HFFc6 (cell line): ENCODE results near the gene C3orf33. TPM values are rescaled to one million over a fixed set of nuclear protein-coding genes. Genes with fewer than 3 reads are reported as not detected.
"Not testable (repeated sequence)": the region's sequence is repeated elsewhere in the genome, so short reads cannot be mapped to it uniquely, and the experiment has no call there.

ENCODE experiments used
- DNase-seq: peaks from one replicate; pipeline ENCODE4 v3.0.0-alpha.2; 2018
- H3K27ac Mint-ChIP-seq: 2 replicates; pipeline ENCODE4 v1.8.0; 2020; ENCODE audit warnings: mild to moderate bottlenecking, mixed read lengths
- H3K27me3 Mint-ChIP-seq: 2 replicates; pipeline ENCODE4 v1.8.0; 2021; ENCODE audit warnings: mild to moderate bottlenecking, moderate library complexity, mixed read lengths; ENCODE audit not compliant: insufficient read depth
- H3K36me3 Mint-ChIP-seq: 2 replicates; pipeline ENCODE4 v1.8.0; 2021; ENCODE audit warnings: low read depth, mixed read lengths
- H3K4me1 Mint-ChIP-seq: 2 replicates; pipeline ENCODE4 v1.8.0; 2020; ENCODE audit warnings: low read depth, mixed read lengths
- H3K4me3 Mint-ChIP-seq: 2 replicates; pipeline ENCODE4 v1.8.0; 2020; ENCODE audit warnings: mild to moderate bottlenecking, moderate library complexity, mixed read lengths
- H3K9me3 Mint-ChIP-seq: 2 replicates; pipeline ENCODE4 v1.8.0; 2020; ENCODE audit warnings: mild to moderate bottlenecking, mixed read lengths
- CTCF ChIP-seq: fragments of 200-600 bp; sonication (generic); IDR thresholded peaks from 2 replicates; pipeline ENCODE4 v1.5.0; 2021; ENCODE audit warnings: antibody characterized with exemption, mild to moderate bottlenecking
- total RNA-seq, 6 experiments: library from RNA; stranded (reverse); fragmentation: NEBNext Ultra II Directional; extraction: Animal tissue kit (Norgen Biotek cat#: 25700); gene quantifications; 2 replicates in 1 of 6; 3 replicates in 5 of 6; pipeline ENCODE4 v1.2.3, GENCODE V29; 2021

The C3orf33 gene
- total RNA-seq, 6 experiments from 2014 or later, result 3.3 to 4.5 (median 3.6) TPM

GRCh38 chr3:155847993-155848392, 41.9 kb upstream of the C3orf33 start:
- Mint-ChIP-seq H3K9me3 (no peaks in the 10 kb centered on the region), H3K27me3 (0 out of 2 replicates have a peak, but pooled peaks cover 3% of the 10 kb centered on the region), H3K4me3 (no peak overlapping the region), H3K27ac (no peak overlapping the region), H3K36me3 (peaks cover 18% of the 10 kb centered on the region), H3K4me1 (peaks cover 33% of the 10 kb centered on the region)
- TF ChIP-seq CTCF, result no peak
- no peak for DNase-seq

- Mint-ChIP-seq H3K36me3 (0 out of 2 replicates have a peak, but pooled peaks cover 4% of the 10 kb centered on the region), H3K4me3 (no peak overlapping the region), H3K4me1 (peaks cover 17% of the 10 kb centered on the region), H3K27ac (no peak overlapping the region), H3K9me3 (no peaks in the 10 kb centered on the region), H3K27me3 (0 out of 2 replicates have a peak, but pooled peaks cover 3% of the 10 kb centered on the region)
- no peak for TF ChIP-seq CTCF
- no peak for DNase-seq
Measured at GRCh38 chr3:155846119-155846518, 40.0 kb upstream of the C3orf33 start.

- Mint-ChIP-seq H3K27me3 (no peaks in the 10 kb centered on the region), H3K4me1 (peaks cover 11% of the 10 kb centered on the region), H3K9me3 (no peaks in the 10 kb centered on the region), H3K27ac (no peak overlapping the region), H3K36me3 (0 out of 2 replicates have a peak, but pooled peaks cover 4% of the 10 kb centered on the region), H3K4me3 (no peak overlapping the region)
- no peak for TF ChIP-seq CTCF
- DNase-seq, result no peak
Measured at GRCh38 chr3:155843569-155843968, 37.5 kb upstream of the C3orf33 start.

- Mint-ChIP-seq H3K27ac (no peak overlapping the region), H3K27me3 (peaks cover 5% of the 10 kb centered on the region), H3K9me3 (no peaks in the 10 kb centered on the region), H3K4me3 (no peak overlapping the region), H3K4me1 (no peaks in the 10 kb centered on the region), H3K36me3 (peaks cover 4% of the 10 kb centered on the region; the same call in 1 of the 2 replicates)
- no peak for DNase-seq
- no peak for TF ChIP-seq CTCF
Measured at GRCh38 chr3:155835341-155836071, 29.4 kb upstream of the C3orf33 start.

- H3K4me1 Mint-ChIP-seq, H3K4me3 Mint-ChIP-seq, H3K36me3 Mint-ChIP-seq, DNase-seq, H3K9me3 Mint-ChIP-seq, H3K27me3 Mint-ChIP-seq, H3K27ac Mint-ChIP-seq: not testable (repeated sequence)
Measured at GRCh38 chr3:155828490-155829098, 22.5 kb upstream of the C3orf33 start.

- H3K4me3 Mint-ChIP-seq, result no peak overlapping the region
- no peaks in the 10 kb centered on the region for H3K9me3 Mint-ChIP-seq
- H3K4me1 Mint-ChIP-seq, result no peaks in the 10 kb centered on the region
- no peak overlapping the region for H3K27ac Mint-ChIP-seq
- no peaks in the 10 kb centered on the region for H3K27me3 Mint-ChIP-seq
- no peak for DNase-seq
- H3K36me3 Mint-ChIP-seq, result no peaks in the 10 kb centered on the region; the same call in 1 of the 2 replicates
- no peak for TF ChIP-seq CTCF
Measured at GRCh38 chr3:155815030-155815545, 9.0 kb upstream of the C3orf33 start.

- H3K27me3 Mint-ChIP-seq, H3K4me3 Mint-ChIP-seq, H3K9me3 Mint-ChIP-seq, DNase-seq, H3K27ac Mint-ChIP-seq, H3K36me3 Mint-ChIP-seq: not testable (repeated sequence)
- peaks cover 16% of the 10 kb centered on the region for H3K4me1 Mint-ChIP-seq
Measured at GRCh38 chr3:155813224-155813623, 7.1 kb upstream of the C3orf33 start.
